OCI-LY3 (cell line): ENCODE data around the gene SLC5A1.

Source experiments
- H2AFZ ChIP-seq: fragments of 200-600, 300-600 bp; shearing (Covaris generic); 2 replicates; pipeline ENCODE4 v1.6.0; 2014; ENCODE audit warnings: antibody characterized with exemption, low read depth, low read length
- H3K27ac ChIP-seq: fragments of 200-600, 300-600 bp; sonication (generic); 2 replicates; pipeline ENCODE4 v1.5.1; 2014; ENCODE audit warnings: mild to moderate bottlenecking, low read length, moderate library complexity, mixed read lengths
- H3K27me3 ChIP-seq: fragments of 200-600, 300-600 bp; sonication (generic); 2 replicates; pipeline ENCODE4 v1.6.1; 2014; ENCODE audit warnings: low read depth, low read length, mixed read lengths
- H3K36me3 ChIP-seq: fragments of 200-600, 300-600 bp; sonication (generic); replicated peaks from 2 replicates; pipeline ENCODE3; 2014; ENCODE audit warnings: low read depth, low read length, mixed read lengths
- H3K4me1 ChIP-seq: fragments of 300-600, 200-600 bp; sonication (generic); 2 replicates; pipeline ENCODE4 v1.6.1; 2014; ENCODE audit warnings: low read length, mixed read lengths
- H3K4me2 ChIP-seq: fragments of 200-600, 300-600 bp; sonication (generic); 2 replicates; pipeline ENCODE4 v1.6.1; 2014; ENCODE audit warnings: low read length, mixed read lengths
- H3K4me3 ChIP-seq: fragments of 300-600, 200-600 bp; sonication (generic); 2 replicates; pipeline ENCODE4 v1.5.1; 2014; ENCODE audit warnings: antibody characterized with exemption, mild to moderate bottlenecking, low read length, moderate library complexity
- H3K79me2 ChIP-seq: fragments of 300-600, 200-600 bp; shearing (Covaris generic); 2 replicates; pipeline ENCODE4 v1.6.1; 2014; ENCODE audit warnings: mild to moderate bottlenecking, low read length, mixed read lengths
- H3K9ac ChIP-seq: fragments of 300-600, 200-600 bp; shearing (Covaris generic); 2 replicates; pipeline ENCODE4 v1.6.0; 2014; ENCODE audit warnings: mild to moderate bottlenecking, low read length, moderate library complexity
- H3K9me3 ChIP-seq: fragments of 200-600, 300-600 bp; shearing (Covaris generic); 2 replicates; pipeline ENCODE4 v1.6.1; 2014; ENCODE audit warnings: low read length, mixed read lengths; ENCODE audit not compliant: insufficient read depth
- H4K20me1 ChIP-seq: fragments of 200-600, 300-600 bp; sonication (generic); 2 replicates; pipeline ENCODE4 v1.6.1; 2016; ENCODE audit warnings: low read length, mixed read lengths; ENCODE audit not compliant: insufficient read depth
- CTCF ChIP-seq: fragments of 200-600, 300-600 bp; sonication (generic); IDR thresholded peaks from 2 replicates; pipeline ENCODE4 v1.5.1; 2014; ENCODE audit warnings: antibody characterized with exemption, low read length, low read depth
- EZH2phosphoT487 ChIP-seq: fragments of 200-600 bp; shearing (Covaris generic); IDR thresholded peaks from 2 replicates; pipeline ENCODE4 v1.6.1; 2018; ENCODE audit warnings: antibody characterized with exemption, mixed run types, low read depth

Gene SLC5A1

GRCh38 chr22:32018056-32018455, 25.0 kb upstream of the SLC5A1 start:
- Histone ChIP-seq H3K27me3 (peaks cover 11% of the 10 kb centered on the region), H3K36me3 (no peaks in the 10 kb centered on the region), H4K20me1 (no peaks in the 10 kb centered on the region), H3K4me3 (no peak overlapping the region), H3K27ac (no peak overlapping the region), H3K4me2 (no peak overlapping the region), H3K4me1 (no peaks in the 10 kb centered on the region), H2AFZ (no peak overlapping the region), H3K9ac (no peak overlapping the region), H3K79me2 (no peaks in the 10 kb centered on the region), H3K9me3 (peaks cover 9% of the 10 kb centered on the region; the same call in 1 of the 2 replicates)
- TF ChIP-seq CTCF, result no peak
- TF ChIP-seq EZH2phosphoT487, result no peak

- Histone ChIP-seq H3K27ac (no peak overlapping the region), H3K79me2 (no peaks in the 10 kb centered on the region), H4K20me1 (no peaks in the 10 kb centered on the region), H3K9ac (no peak overlapping the region), H3K9me3 (no peaks in the 10 kb centered on the region), H3K4me2 (no peak overlapping the region), H3K27me3 (peaks cover 11% of the 10 kb centered on the region), H3K4me3 (no peak overlapping the region), H2AFZ (no peak overlapping the region), H3K4me1 (no peaks in the 10 kb centered on the region), H3K36me3 (no peaks in the 10 kb centered on the region)
- no peak for TF ChIP-seq CTCF
- no peak for TF ChIP-seq EZH2phosphoT487
Observed at GRCh38 chr22:32020117-32020516, 22.9 kb upstream of the SLC5A1 start.

DNA sequence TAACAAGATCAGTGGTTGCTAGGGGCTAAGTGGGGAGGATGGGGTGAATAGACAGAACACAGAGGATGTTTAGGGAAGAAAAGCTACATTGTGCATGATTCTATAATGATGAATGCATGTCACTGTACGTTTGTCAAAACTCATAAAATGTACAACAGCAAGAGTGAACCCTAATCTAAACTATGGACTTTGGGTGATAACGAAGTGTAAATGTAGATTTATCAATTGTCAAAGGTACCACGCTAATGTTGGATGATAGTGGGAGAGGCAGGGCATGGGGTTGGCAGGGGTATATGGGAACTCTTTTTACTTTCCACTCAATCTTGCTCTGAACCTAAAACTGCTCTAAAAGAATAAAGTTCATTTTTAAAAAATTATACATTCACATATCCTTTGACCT, 21.3 kb upstream of the SLC5A1 start:
- no peaks in the 10 kb centered on the region for H3K36me3 ChIP-seq
- no peak overlapping the region for H2AFZ ChIP-seq
- no peak overlapping the region for H3K9ac ChIP-seq
- no peaks in the 10 kb centered on the region for H3K9me3 ChIP-seq
- no peaks in the 10 kb centered on the region for H4K20me1 ChIP-seq
- no peak overlapping the region for H3K4me3 ChIP-seq
- H3K27ac ChIP-seq, result no peak overlapping the region
- H3K27me3 ChIP-seq, result peaks cover 7% of the 10 kb centered on the region
- TF ChIP-seq CTCF (no peak), EZH2phosphoT487 (no peak)
- H3K4me1 ChIP-seq, result no peaks in the 10 kb centered on the region
- no peak overlapping the region for H3K4me2 ChIP-seq
- H3K79me2 ChIP-seq, result no peaks in the 10 kb centered on the region

GRCh38 chr22:32023251-32023827, 19.7 kb upstream of the SLC5A1 start:
- H3K36me3 ChIP-seq, result no peaks in the 10 kb centered on the region

More at GRCh38 chr22:32023251-32023827, 19.7 kb upstream of the SLC5A1 start:
- Histone ChIP-seq H3K4me2 (no peak overlapping the region), H3K4me1 (no peaks in the 10 kb centered on the region), H3K9ac (no peak overlapping the region), H3K9me3 (no peaks in the 10 kb centered on the region), H3K27me3 (peaks cover 7% of the 10 kb centered on the region), H4K20me1 (no peaks in the 10 kb centered on the region), H2AFZ (no peak overlapping the region), H3K27ac (no peak overlapping the region), H3K79me2 (no peaks in the 10 kb centered on the region), H3K4me3 (no peak overlapping the region)
- TF ChIP-seq CTCF (no peak), EZH2phosphoT487 (no peak)
